Ovary (tissue), 3 donors: ENCODE results near the gene WDR31.

Source experiments
- CTCF ChIP-seq, 3 donors: fragments of 450-650 bp in 2 of 3; fragments of 200-600 bp in 1 of 3; IDR thresholded peaks; one replicate each; pipeline versions ENCODE4 v1.5.1 to v1.8.0; 2016 to 2022; ENCODE audit warnings: antibody characterized with exemption in 3 of 3, mild to moderate bottlenecking in 1 of 3
- EP300 ChIP-seq: sonication (generic); formaldehyde crosslinking; IDR thresholded peaks from one replicate; pipeline ENCODE4 v1.6.1; 2017; ENCODE audit warnings: antibody characterized with exemption
- POLR2A ChIP-seq: fragments of 450-650 bp; IDR thresholded peaks from one replicate; pipeline ENCODE4 v1.6.1; 2017; ENCODE audit warnings: antibody characterized with exemption, mild to moderate bottlenecking, moderate library complexity
- donor health status: DM: no; HTN: no; CAD: no.

- TF ChIP-seq CTCF (IDR thresholded peaks at IDR 0.05): no peak
- no peak for TF ChIP-seq POLR2A
- TF ChIP-seq EP300: no peak
Observed at GRCh38 chr9:113320051-113320450, 20.0 kb downstream of the WDR31 start.
